Pancreas (tissue), 10 donors: ENCODE results near the gene VPS37D. TPM values are rescaled to one million over a fixed set of nuclear protein-coding genes. Genes with fewer than 3 reads are reported as not detected.
A peak's percentile ranks its signal among the peaks of the same experiment; 100 is the strongest.
"Not testable (repeated sequence)": the region's sequence is repeated elsewhere in the genome, so short reads cannot be mapped to it uniquely, and the experiment has no call there.

ENCODE experiments used
- ATAC-seq, 4 donors: fragments of 200-7000 bp; cut with Tn5 transposase; one replicate each; pipeline versions ENCODE4 v1.8.0 to v1.9.1; 2020; ENCODE audit warnings: mild to moderate bottlenecking in 4 of 4, moderate library complexity in 4 of 4
- DNase-seq, 6 donors: peaks; one replicate each; pipeline ENCODE4 v3.0.0-alpha.2; 2020
- FAIRE-seq: peaks from 2 replicates; lab custom pipeline; 2012; peaks lifted over from hg19 to GRCh38; lab: Jason Lieb, UNC
- H3K27ac ChIP-seq, 4 donors: fragments of 200-600 bp; sonication (generic); 1 replicate in 3 of 4; 2 replicates in 1 of 4; pipeline versions ENCODE4 v1.5.0 to v1.8.0; 2020
- H3K27me3 ChIP-seq, 4 donors: fragments of 200-600 bp; one replicate each; pipeline ENCODE4 v1.8.0; 2021
- H3K36me3 ChIP-seq, 3 donors: fragments of 200-600 bp; sonication (generic) in 1 of 3; one replicate each; pipeline versions ENCODE4 v1.5.0 to v1.8.0; 2020 to 2021
- H3K4me1 ChIP-seq, 3 donors: fragments of 200-600 bp; one replicate each; pipeline ENCODE4 v1.8.0; 2021
- H3K4me3 ChIP-seq, 4 donors: fragments of 200-600 bp; sonication (generic) in 2 of 4; one replicate each; pipeline versions ENCODE4 v1.5.0 to v1.8.0; 2020 to 2021
- H3K9me3 ChIP-seq, 4 donors: fragments of 200-600 bp; one replicate each; pipeline ENCODE4 v1.8.0; 2021
- CTCF ChIP-seq, 4 donors: fragments of 200-600 bp; sonication (generic) in 3 of 4; IDR thresholded peaks; one replicate each; pipeline versions ENCODE4 v1.5.0 to v1.8.0; 2021; ENCODE audit warnings: antibody characterized with exemption in 4 of 4
- WGBS, 2 donors: extraction: QIAGEN DNeasy Blood & Tissue Kit; methylation state at CpG; one replicate each; pipeline ENCODE4 v1.1.7; 2013; 5-methylcytosine and 5-hydroxymethylcytosine counted together
- intact Hi-C, 3 donors: fragments of 100-400 bp; cut with DNase I; formaldehyde crosslinking; loops; one replicate each; pipeline versions ENCODE4 v1.11.1 to v1.14.2; 2022
- polyA plus RNA-seq, 2 donors: library from polyadenylated mRNA; stranded (reverse); fragments of 200-250 nt; gene quantifications; one replicate each; pipeline ENCODE4 v1.2.3, GENCODE V29; 2013
- total RNA-seq, 6 donors: library from RNA; stranded (reverse); fragmentation: NEBNext Ultra II Directional in 4 of 6; extraction: Animal tissue kit (Norgen Biotek cat#: 25700) in 4 of 6; gene quantifications; one replicate each; pipeline versions ENCODE4 v1.2.1 to v1.2.4, GENCODE V29; 2021 to 2023
- donor health status: healthy with polysubstance abuse.
- donor health status: DM: no; HTN: no; CAD: no; lungs with moderate emphysema.
- donor health status: DM: no; HTN: no; CAD: no.
- donor health status: control.
- donor health status: control.
- donor health status: Bipolar disorder and iron deficiency.
- donor health status: DM: yes; HTN: yes; CAD: no.
- donor health status: DM: no; HTN: no; CAD: no.
- donor health status: DM: no; HTN: no; CAD: no.
- donor health status: DM: yes; HTN: yes; CAD: no.

The VPS37D gene
- total and polyA plus RNA-seq, 8 donors: 2.6 to 8.2 (median 3.2) TPM

GRCh38 chr7:73707045-73707631 is 39.5 kb downstream of the VPS37D start:
- Histone ChIP-seq H3K4me1 (no peaks in the 10 kb centered on the region), H3K27ac (peak overlapping the region; percentile 48 to 72 (median 52)), H3K27me3 (no peaks in the 10 kb centered on the region), H3K4me3 (no peak overlapping the region), H3K36me3 (no peaks in the 10 kb centered on the region), H3K9me3 (no peaks in the 10 kb centered on the region)
- 67 to 68% methylated on average over 15 of the region's 15 CpGs for WGBS, 2 donors
- intact Hi-C loops: no loop called here
- FAIRE-seq (no peak), DNase-seq (peak; percentile 73 to 92 (median 82)), ATAC-seq (peak; percentile 70 to 78 (median 75))
- no peak for TF ChIP-seq CTCF (IDR thresholded peaks at IDR 0.05)

GRCh38 chr7:73708961-73709549 is 41.4 kb downstream of the VPS37D start:
- no peaks in the 10 kb centered on the region for H3K4me1 ChIP-seq
- H3K36me3 ChIP-seq: no peaks in the 10 kb centered on the region
- DNase-seq (no peak), ATAC-seq (no peak), FAIRE-seq (no peak)
- no peak overlapping the region for H3K4me3 ChIP-seq
- no peak overlapping the region for H3K27ac ChIP-seq
- 86 to 92% methylated on average over 15 to 16 of the region's 16 CpGs for WGBS, 2 donors
- intact Hi-C loops: no loop called here
- no peaks in the 10 kb centered on the region for H3K9me3 ChIP-seq
- TF ChIP-seq CTCF (IDR thresholded peaks at IDR 0.05): no peak
- no peaks in the 10 kb centered on the region for H3K27me3 ChIP-seq

- 63 to 75% methylated on average over 1 of the region's 1 CpG for WGBS, 2 donors
- intact Hi-C loops: no loop called here
- FAIRE-seq: no peak
Measured at GRCh38 chr7:73712773-73713172, 45.1 kb downstream of the VPS37D start.

GRCh38 chr7:73713319-73713718 is 45.7 kb downstream of the VPS37D start:
- FAIRE-seq, DNase-seq, intact Hi-C loops: not testable (repeated sequence)

More at GRCh38 chr7:73712773-73713172, 45.1 kb downstream of the VPS37D start:
- H3K9me3 ChIP-seq: no peaks in the 10 kb centered on the region
- no peak overlapping the region for H3K4me3 ChIP-seq
- H3K36me3 ChIP-seq: no peaks in the 10 kb centered on the region
- no peaks in the 10 kb centered on the region for H3K27me3 ChIP-seq
- TF ChIP-seq CTCF (IDR thresholded peaks at IDR 0.05): no peak
- DNase-seq: no peak
- no peak for ATAC-seq
- no peak overlapping the region for H3K27ac ChIP-seq
- H3K4me1 ChIP-seq: no peaks in the 10 kb centered on the region

GRCh38 chr7:73715648-73716317 is 48.2 kb downstream of the VPS37D start:
- H3K9me3 ChIP-seq: no peaks in the 10 kb centered on the region
- 73 to 77% methylated on average over 16 of the region's 16 CpGs for WGBS, 2 donors
- no peaks in the 10 kb centered on the region for H3K27me3 ChIP-seq
- intact Hi-C loops: no loop called here
- H3K4me1 ChIP-seq: no peaks in the 10 kb centered on the region
- ATAC-seq (peak in 3 of 4 donors; percentile 25 to 74 (median 60)), FAIRE-seq (no peak), DNase-seq (no peak)
- H3K36me3 ChIP-seq: no peaks in the 10 kb centered on the region
- no peak overlapping the region for H3K4me3 ChIP-seq
- no peak for TF ChIP-seq CTCF (IDR thresholded peaks at IDR 0.05)
- H3K27ac ChIP-seq: no peak overlapping the region

More at GRCh38 chr7:73713319-73713718, 45.7 kb downstream of the VPS37D start:
- not testable (repeated sequence) for H3K27me3 ChIP-seq, H3K36me3 ChIP-seq, ATAC-seq, H3K4me3 ChIP-seq, H3K9me3 ChIP-seq, H3K4me1 ChIP-seq, H3K27ac ChIP-seq
- 90 to 93% methylated on average over 6 of the region's 6 CpGs for WGBS, 2 donors
